B cell (primary cell): ENCODE results near the gene UTP11.

Experiments
- EZH2 ChIP-seq: IDR thresholded peaks from 2 replicates; pipeline ENCODE4 v1.6.1; 2012; ENCODE audit warnings: borderline replicate concordance, low read depth, mild to moderate bottlenecking, moderate library complexity, low read length; ENCODE audit not compliant: insufficient read depth, poor library complexity, severe bottlenecking
- TF ChIP-seq, protein P1 (sequence below): fragments of 200-600 bp; IDR thresholded peaks from one replicate; pipeline ENCODE4 v1.8.0; 2022; ENCODE audit warnings: antibody characterized with exemption, mild to moderate bottlenecking

DNA sequence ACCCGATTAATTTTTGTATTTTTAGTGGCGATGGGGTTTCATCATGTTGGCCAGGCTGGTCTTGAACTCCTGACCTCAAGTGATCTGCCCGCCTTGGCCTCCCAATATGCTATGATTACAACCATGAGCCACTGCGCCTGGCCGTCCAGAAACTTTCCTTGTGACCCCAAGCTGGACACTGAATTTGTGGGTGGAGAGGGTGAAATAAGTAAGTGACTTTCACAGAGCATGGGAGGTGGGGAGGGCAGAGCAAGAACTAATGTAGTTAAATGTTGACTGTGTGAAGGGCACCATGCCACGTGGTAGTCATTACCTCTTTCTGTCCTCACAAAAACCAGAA lies 2.7 kb upstream of the UTP11 start:
- TF ChIP-seq, protein P1, sequence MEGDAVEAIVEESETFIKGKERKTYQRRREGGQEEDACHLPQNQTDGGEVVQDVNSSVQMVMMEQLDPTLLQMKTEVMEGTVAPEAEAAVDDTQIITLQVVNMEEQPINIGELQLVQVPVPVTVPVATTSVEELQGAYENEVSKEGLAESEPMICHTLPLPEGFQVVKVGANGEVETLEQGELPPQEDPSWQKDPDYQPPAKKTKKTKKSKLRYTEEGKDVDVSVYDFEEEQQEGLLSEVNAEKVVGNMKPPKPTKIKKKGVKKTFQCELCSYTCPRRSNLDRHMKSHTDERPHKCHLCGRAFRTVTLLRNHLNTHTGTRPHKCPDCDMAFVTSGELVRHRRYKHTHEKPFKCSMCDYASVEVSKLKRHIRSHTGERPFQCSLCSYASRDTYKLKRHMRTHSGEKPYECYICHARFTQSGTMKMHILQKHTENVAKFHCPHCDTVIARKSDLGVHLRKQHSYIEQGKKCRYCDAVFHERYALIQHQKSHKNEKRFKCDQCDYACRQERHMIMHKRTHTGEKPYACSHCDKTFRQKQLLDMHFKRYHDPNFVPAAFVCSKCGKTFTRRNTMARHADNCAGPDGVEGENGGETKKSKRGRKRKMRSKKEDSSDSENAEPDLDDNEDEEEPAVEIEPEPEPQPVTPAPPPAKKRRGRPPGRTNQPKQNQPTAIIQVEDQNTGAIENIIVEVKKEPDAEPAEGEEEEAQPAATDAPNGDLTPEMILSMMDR, result no peak
- no peak for TF ChIP-seq EZH2
